ENCODE measurements around the gene ARHGAP42. TPM values are rescaled to one million over a fixed set of nuclear protein-coding genes. Genes with fewer than 3 reads are reported as not detected.

The ARHGAP42 gene
- total and polyA plus RNA-seq, 2 donors, result 6.0 to 24.4 TPM

DNA sequence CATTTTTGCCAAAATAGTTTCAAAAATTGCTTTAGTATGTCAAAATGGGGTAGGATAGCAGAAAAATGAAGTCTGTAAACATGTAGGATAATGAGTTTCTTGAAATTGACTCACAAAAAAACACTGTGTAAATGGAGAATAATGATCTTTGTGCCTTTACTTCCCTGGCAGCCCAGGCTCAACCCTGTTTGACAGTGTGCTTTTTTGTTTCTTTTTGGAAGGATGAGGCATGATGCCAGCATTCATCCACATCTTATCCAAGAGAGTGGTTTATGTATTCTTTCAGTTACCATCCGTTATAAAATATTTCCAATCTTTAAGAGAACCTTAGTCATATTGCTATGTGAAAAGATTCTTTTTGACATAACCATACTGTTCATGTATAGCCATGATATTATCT lies 70.6 kb downstream of the ARHGAP42 start:
- no peak overlapping the region for H3K4me3 ChIP-seq (ENCODE audit: low read length in 2 of 2)
- no peak overlapping the region for H3K27ac ChIP-seq (ENCODE audit: low read depth in 1 of 2, low read length in 1 of 2)
- WGBS, result 94% methylated on average over 1 of the region's 1 CpG
- no peak for DNase-seq (ENCODE audit: low read depth in 6 of 9, low spot score in 9 of 9)
- no peaks in the 10 kb centered on the region for H3K36me3 ChIP-seq (ENCODE audit: control insufficient read depth in 2 of 2, insufficient read depth in 2 of 2, low read length in 1 of 2)
- H3K27me3 ChIP-seq (ENCODE audit: control insufficient read depth in 2 of 2, insufficient read depth in 1 of 2, low read length in 1 of 2), result no peaks in the 10 kb centered on the region
- H3K9me3 ChIP-seq (ENCODE audit: control insufficient read depth in 2 of 2, insufficient read depth in 1 of 2, low read length in 1 of 2), result no peaks in the 10 kb centered on the region
- H3K4me1 ChIP-seq (ENCODE audit: control insufficient read depth in 2 of 2, insufficient read depth in 2 of 2, low read length in 2 of 2), result no peaks in the 10 kb centered on the region

DNA sequence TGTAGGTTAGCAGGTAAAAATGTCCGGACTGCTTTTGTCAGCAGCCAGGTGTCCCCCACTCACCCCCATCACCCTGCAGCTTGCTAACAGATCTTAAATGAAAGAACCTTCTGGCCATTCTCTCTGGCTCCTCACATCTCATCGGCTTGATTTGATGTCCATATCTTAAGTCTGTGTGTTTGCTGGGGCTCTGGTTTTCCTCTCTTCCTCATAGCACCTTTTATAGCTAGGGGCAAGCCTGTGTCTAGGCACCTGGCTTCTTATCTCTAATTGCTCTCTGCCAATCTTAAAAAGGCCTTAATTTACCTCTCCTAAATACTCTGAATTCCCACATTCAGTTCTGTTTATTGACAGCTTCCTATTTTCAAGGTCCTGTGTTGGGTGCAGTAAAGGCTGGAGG lies 72.0 kb downstream of the ARHGAP42 start:
- Histone ChIP-seq H3K9me3 (ENCODE audit: control insufficient read depth in 2 of 2, insufficient read depth in 1 of 2, low read length in 1 of 2) (no peaks in the 10 kb centered on the region), H3K4me1 (ENCODE audit: control insufficient read depth in 2 of 2, insufficient read depth in 2 of 2, low read length in 2 of 2) (no peaks in the 10 kb centered on the region), H3K36me3 (ENCODE audit: control insufficient read depth in 2 of 2, insufficient read depth in 2 of 2, low read length in 1 of 2) (no peaks in the 10 kb centered on the region), H3K4me3 (ENCODE audit: low read length in 2 of 2) (no peak overlapping the region), H3K27me3 (ENCODE audit: control insufficient read depth in 2 of 2, insufficient read depth in 1 of 2, low read length in 1 of 2) (no peaks in the 10 kb centered on the region), H3K27ac (ENCODE audit: low read depth in 1 of 2, low read length in 1 of 2) (no peak overlapping the region)
- 67% methylated on average over 2 of the region's 2 CpGs for WGBS
- DNase-seq (ENCODE audit: low read depth in 6 of 9, low spot score in 9 of 9), result no peak

DNA sequence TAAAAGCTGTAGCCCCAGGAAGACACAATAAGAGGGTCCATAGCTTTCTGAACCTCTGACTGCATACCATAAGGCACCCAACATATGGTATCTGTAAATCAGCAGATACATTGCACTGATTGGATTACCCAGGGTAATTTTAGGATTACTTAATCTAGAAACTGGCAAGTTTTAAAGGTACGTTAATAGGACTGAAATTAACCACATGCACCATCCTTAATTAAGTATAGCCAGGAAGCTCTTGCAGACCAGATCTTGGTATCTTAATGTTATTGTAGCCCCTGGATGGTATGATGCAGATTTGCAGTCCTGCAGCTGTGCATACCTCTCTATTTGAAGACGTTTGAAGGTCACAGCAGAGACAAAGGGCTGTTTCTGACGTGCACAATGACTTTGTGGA lies 72.8 kb downstream of the ARHGAP42 start:
- Histone ChIP-seq H3K27ac (ENCODE audit: low read depth in 1 of 2, low read length in 1 of 2) (no peak overlapping the region), H3K27me3 (ENCODE audit: control insufficient read depth in 2 of 2, insufficient read depth in 1 of 2, low read length in 1 of 2) (no peaks in the 10 kb centered on the region), H3K9me3 (ENCODE audit: control insufficient read depth in 2 of 2, insufficient read depth in 1 of 2, low read length in 1 of 2) (no peaks in the 10 kb centered on the region), H3K36me3 (ENCODE audit: control insufficient read depth in 2 of 2, insufficient read depth in 2 of 2, low read length in 1 of 2) (no peaks in the 10 kb centered on the region), H3K4me1 (ENCODE audit: control insufficient read depth in 2 of 2, insufficient read depth in 2 of 2, low read length in 2 of 2) (no peaks in the 10 kb centered on the region), H3K4me3 (ENCODE audit: low read length in 2 of 2) (no peak overlapping the region)
- WGBS, result 89% methylated on average over 3 of the region's 3 CpGs
- DNase-seq (ENCODE audit: low read depth in 6 of 9, low spot score in 9 of 9), result no peak

GRCh38 chr11:100760744-100761143 lies 73.7 kb downstream of the ARHGAP42 start:
- no peak for DNase-seq (ENCODE audit: low read depth in 6 of 9, low spot score in 9 of 9)
- H3K4me3 ChIP-seq (ENCODE audit: low read length in 2 of 2), result no peak overlapping the region
- no peaks in the 10 kb centered on the region for H3K27me3 ChIP-seq (ENCODE audit: control insufficient read depth in 2 of 2, insufficient read depth in 1 of 2, low read length in 1 of 2)
- no peaks in the 10 kb centered on the region for H3K4me1 ChIP-seq (ENCODE audit: control insufficient read depth in 2 of 2, insufficient read depth in 2 of 2, low read length in 2 of 2)
- no peaks in the 10 kb centered on the region for H3K36me3 ChIP-seq (ENCODE audit: control insufficient read depth in 2 of 2, insufficient read depth in 2 of 2, low read length in 1 of 2)
- H3K9me3 ChIP-seq (ENCODE audit: control insufficient read depth in 2 of 2, insufficient read depth in 1 of 2, low read length in 1 of 2), result no peaks in the 10 kb centered on the region
- no peak overlapping the region for H3K27ac ChIP-seq (ENCODE audit: low read depth in 1 of 2, low read length in 1 of 2)

GRCh38 chr11:100761841-100762240 lies 74.8 kb downstream of the ARHGAP42 start:
- Histone ChIP-seq H3K36me3 (ENCODE audit: control insufficient read depth in 2 of 2, insufficient read depth in 2 of 2, low read length in 1 of 2) (no peaks in the 10 kb centered on the region), H3K27ac (ENCODE audit: low read depth in 1 of 2, low read length in 1 of 2) (peak overlapping the region in 1 of 2 donors; percentile 20), H3K9me3 (ENCODE audit: control insufficient read depth in 2 of 2, insufficient read depth in 1 of 2, low read length in 1 of 2) (no peaks in the 10 kb centered on the region), H3K4me1 (ENCODE audit: control insufficient read depth in 2 of 2, insufficient read depth in 2 of 2, low read length in 2 of 2) (no peaks in the 10 kb centered on the region), H3K27me3 (ENCODE audit: control insufficient read depth in 2 of 2, insufficient read depth in 1 of 2, low read length in 1 of 2) (no peaks in the 10 kb centered on the region), H3K4me3 (ENCODE audit: low read length in 2 of 2) (no peak overlapping the region)
- no peak for DNase-seq (ENCODE audit: low read depth in 6 of 9, low spot score in 9 of 9)
- 93% methylated on average over 6 of the region's 6 CpGs for WGBS

DNA sequence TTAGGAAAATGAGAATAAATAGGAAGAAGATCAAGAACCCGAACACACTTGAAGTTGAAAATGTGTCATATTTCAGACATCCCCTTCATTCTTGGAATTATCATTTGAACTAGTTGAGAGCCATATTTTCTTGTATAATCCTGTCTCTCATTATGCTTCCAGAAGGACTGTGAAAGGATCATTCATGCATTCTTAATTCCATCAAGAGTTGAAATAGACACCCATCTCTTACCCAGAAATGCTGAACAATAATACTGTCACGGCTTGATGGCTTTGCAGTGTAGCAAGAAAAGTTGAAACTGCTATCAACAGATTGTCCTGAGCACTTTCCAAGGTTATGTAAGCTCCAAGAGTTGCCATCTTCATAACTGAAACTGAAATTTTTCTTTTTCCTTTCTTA lies 79.7 kb downstream of the ARHGAP42 start:
- no peaks in the 10 kb centered on the region for H3K9me3 ChIP-seq (ENCODE audit: control insufficient read depth in 2 of 2, insufficient read depth in 1 of 2, low read length in 1 of 2)
- H3K27ac ChIP-seq (ENCODE audit: low read depth in 1 of 2, low read length in 1 of 2), result no peak overlapping the region
- H3K4me3 ChIP-seq (ENCODE audit: low read length in 2 of 2), result no peak overlapping the region
- H3K27me3 ChIP-seq (ENCODE audit: control insufficient read depth in 2 of 2, insufficient read depth in 1 of 2, low read length in 1 of 2), result no peaks in the 10 kb centered on the region
- 92% methylated on average over 2 of the region's 2 CpGs for WGBS
- H3K36me3 ChIP-seq (ENCODE audit: control insufficient read depth in 2 of 2, insufficient read depth in 2 of 2, low read length in 1 of 2), result no peaks in the 10 kb centered on the region
- H3K4me1 ChIP-seq (ENCODE audit: control insufficient read depth in 2 of 2, insufficient read depth in 2 of 2, low read length in 2 of 2), result no peaks in the 10 kb centered on the region
- peak in 1 of 9 donors; percentile 8 for DNase-seq (ENCODE audit: low read depth in 6 of 9, low spot score in 9 of 9)

DNA sequence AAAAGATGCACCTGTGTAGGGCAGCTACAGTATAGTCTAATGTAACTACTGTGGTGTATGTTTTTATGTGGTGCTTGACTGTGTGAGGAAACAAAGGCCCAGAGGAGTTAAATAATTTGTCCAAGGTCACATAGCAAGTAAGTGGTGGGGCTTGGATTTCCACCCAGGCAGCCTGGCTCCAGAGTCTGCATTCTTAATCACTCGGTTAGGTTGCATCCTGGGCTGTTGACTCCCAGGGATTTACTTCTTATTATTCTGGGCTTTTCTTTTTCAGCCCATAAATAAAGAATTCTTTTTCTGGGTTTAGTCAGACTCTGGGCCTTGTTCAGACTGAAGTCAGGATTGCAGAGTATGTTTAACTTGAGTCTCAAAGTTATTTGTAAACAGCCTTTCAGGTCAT lies 82.1 kb downstream of the ARHGAP42 start:
- Histone ChIP-seq H3K27me3 (ENCODE audit: control insufficient read depth in 2 of 2, insufficient read depth in 1 of 2, low read length in 1 of 2) (no peaks in the 10 kb centered on the region), H3K9me3 (ENCODE audit: control insufficient read depth in 2 of 2, insufficient read depth in 1 of 2, low read length in 1 of 2) (no peaks in the 10 kb centered on the region), H3K36me3 (ENCODE audit: control insufficient read depth in 2 of 2, insufficient read depth in 2 of 2, low read length in 1 of 2) (no peaks in the 10 kb centered on the region), H3K27ac (ENCODE audit: low read depth in 1 of 2, low read length in 1 of 2) (no peak overlapping the region), H3K4me1 (ENCODE audit: control insufficient read depth in 2 of 2, insufficient read depth in 2 of 2, low read length in 2 of 2) (peaks cover 0 to 2% of the 10 kb centered on the region in 2 donors), H3K4me3 (ENCODE audit: low read length in 2 of 2) (no peak overlapping the region)
- 98% methylated on average over 1 of the region's 1 CpG for WGBS
- no peak for DNase-seq (ENCODE audit: low read depth in 6 of 9, low spot score in 9 of 9)

DNA sequence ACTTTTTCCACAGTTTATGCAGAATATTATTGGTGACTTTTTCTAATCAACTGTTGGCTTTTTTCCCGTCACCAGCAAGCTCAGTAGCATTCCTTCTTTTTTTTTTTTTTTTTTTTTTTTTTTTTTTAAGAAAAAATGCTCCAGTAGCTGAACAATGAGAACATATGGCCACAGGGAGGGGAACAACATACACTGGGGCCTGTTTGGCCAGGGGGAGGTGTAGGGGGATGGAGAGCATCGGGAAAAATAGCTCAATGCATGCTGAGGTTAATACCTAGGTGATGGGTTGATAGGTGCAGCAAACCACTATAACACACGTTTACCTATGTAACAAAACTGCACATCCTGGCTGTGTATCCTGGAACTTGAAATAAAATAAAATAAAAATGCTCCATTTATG lies 82.5 kb downstream of the ARHGAP42 start:
- Histone ChIP-seq H3K27me3 (ENCODE audit: control insufficient read depth in 2 of 2, insufficient read depth in 1 of 2, low read length in 1 of 2) (no peaks in the 10 kb centered on the region), H3K27ac (ENCODE audit: low read depth in 1 of 2, low read length in 1 of 2) (no peak overlapping the region), H3K4me1 (ENCODE audit: control insufficient read depth in 2 of 2, insufficient read depth in 2 of 2, low read length in 2 of 2) (peaks cover 0 to 5% of the 10 kb centered on the region in 2 donors), H3K4me3 (ENCODE audit: low read length in 2 of 2) (no peak overlapping the region), H3K36me3 (ENCODE audit: control insufficient read depth in 2 of 2, insufficient read depth in 2 of 2, low read length in 1 of 2) (no peaks in the 10 kb centered on the region), H3K9me3 (ENCODE audit: control insufficient read depth in 2 of 2, insufficient read depth in 1 of 2, low read length in 1 of 2) (no peaks in the 10 kb centered on the region)
- 77% methylated on average over 3 of the region's 3 CpGs for WGBS
- DNase-seq (ENCODE audit: low read depth in 6 of 9, low spot score in 9 of 9), result no peak

DNA sequence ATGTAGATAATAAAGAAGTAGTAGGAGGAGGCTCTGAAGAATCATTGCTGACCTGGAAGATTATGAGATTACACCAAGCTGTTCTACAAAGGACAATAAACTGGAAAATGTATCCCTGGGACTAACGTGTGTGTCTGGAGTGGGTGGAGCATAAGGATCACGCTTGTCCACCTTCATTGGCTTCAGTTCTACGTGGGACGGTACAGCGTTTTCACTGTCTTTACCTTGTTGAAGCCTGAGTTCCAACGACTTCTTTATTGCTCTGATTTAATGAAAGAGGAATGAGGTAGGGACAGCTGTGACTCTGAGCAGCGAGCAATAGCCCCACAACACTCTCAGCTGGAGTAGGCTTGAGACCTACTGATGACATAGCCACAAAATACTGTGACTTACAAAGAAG lies 87.0 kb downstream of the ARHGAP42 start:
- Histone ChIP-seq H3K9me3 (ENCODE audit: control insufficient read depth in 2 of 2, insufficient read depth in 1 of 2, low read length in 1 of 2) (no peaks in the 10 kb centered on the region), H3K36me3 (ENCODE audit: control insufficient read depth in 2 of 2, insufficient read depth in 2 of 2, low read length in 1 of 2) (no peaks in the 10 kb centered on the region), H3K4me1 (ENCODE audit: control insufficient read depth in 2 of 2, insufficient read depth in 2 of 2, low read length in 2 of 2) (peaks cover 0 to 5% of the 10 kb centered on the region in 2 donors), H3K27me3 (ENCODE audit: control insufficient read depth in 2 of 2, insufficient read depth in 1 of 2, low read length in 1 of 2) (no peaks in the 10 kb centered on the region), H3K4me3 (ENCODE audit: low read length in 2 of 2) (no peak overlapping the region), H3K27ac (ENCODE audit: low read depth in 1 of 2, low read length in 1 of 2) (peak overlapping the region in 1 of 2 donors; percentile 64)
- 97% methylated on average over 7 of the region's 7 CpGs for WGBS
- DNase-seq (ENCODE audit: low read depth in 6 of 9, low spot score in 9 of 9), result no peak

GRCh38 chr11:100774859-100775258 lies 87.8 kb downstream of the ARHGAP42 start:
- H3K27me3 ChIP-seq (ENCODE audit: control insufficient read depth in 2 of 2, insufficient read depth in 1 of 2, low read length in 1 of 2), result no peaks in the 10 kb centered on the region
- peak overlapping the region in 1 of 2 donors; percentile 49 for H3K27ac ChIP-seq (ENCODE audit: low read depth in 1 of 2, low read length in 1 of 2)
- no peaks in the 10 kb centered on the region for H3K9me3 ChIP-seq (ENCODE audit: control insufficient read depth in 2 of 2, insufficient read depth in 1 of 2, low read length in 1 of 2)
- H3K4me1 ChIP-seq (ENCODE audit: control insufficient read depth in 2 of 2, insufficient read depth in 2 of 2, low read length in 2 of 2), result peaks cover 0 to 5% of the 10 kb centered on the region in 2 donors
- no peak overlapping the region for H3K4me3 ChIP-seq (ENCODE audit: low read length in 2 of 2)
- H3K36me3 ChIP-seq (ENCODE audit: control insufficient read depth in 2 of 2, insufficient read depth in 2 of 2, low read length in 1 of 2), result no peaks in the 10 kb centered on the region
- DNase-seq (ENCODE audit: low read depth in 6 of 9, low spot score in 9 of 9), result no peak
- 95% methylated on average over 3 of the region's 3 CpGs for WGBS
